ENCODE data around the gene ZNF177.

Gene ZNF177

DNA sequence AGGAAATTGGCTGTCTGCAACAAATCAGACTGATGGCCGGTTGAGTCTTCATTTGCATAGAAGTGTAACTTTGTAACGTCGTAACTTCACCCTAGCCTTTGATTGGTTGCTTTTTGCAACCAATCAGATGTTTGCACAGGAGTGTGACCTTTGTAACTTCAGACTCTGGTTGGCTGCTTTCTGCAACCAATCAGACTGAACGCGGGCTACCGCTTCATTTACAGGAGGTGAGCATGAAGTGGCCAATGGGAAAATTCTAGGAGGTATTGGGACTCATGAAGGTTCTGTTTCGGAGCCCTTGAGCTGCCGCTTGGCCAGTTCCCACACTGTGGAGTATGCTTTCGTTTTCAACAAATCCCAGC lies 39.3 kb upstream of the ZNF177 start:
- Histone ChIP-seq H3K9me3 (ENCODE audit: insufficient read depth, low read length) (peaks cover 2% of the 10 kb centered on the region; the same call in 1 of the 2 replicates), H4K20me1 (ENCODE audit: low read depth, low read length) (no peaks in the 10 kb centered on the region), H3F3A (ENCODE audit: insufficient read depth) (no peaks in the 10 kb centered on the region), H3K79me2 (ENCODE audit: insufficient read depth, low read length) (peaks cover 15% of the 10 kb centered on the region), H3K4me3 (ENCODE audit: insufficient read depth, low read length, poor library complexity, severe bottlenecking) (peak overlapping the region; percentile 67), H2AFZ (ENCODE audit: low read depth, low read length, severe bottlenecking) (peak overlapping the region; percentile 87), H3K27ac (ENCODE audit: low read depth, low read length) (peak overlapping the region; percentile 48), H3K9me2 (replicated peaks; ENCODE audit: insufficient read depth, low read length) (no peaks in the 10 kb centered on the region), H3K9ac (ENCODE audit: low read length) (peak overlapping the region; percentile 71), H3K36me3 (ENCODE audit: low read length) (peaks cover 1% of the 10 kb centered on the region), H3K27me3 (ENCODE audit: low read length) (no peaks in the 10 kb centered on the region), H3K4me2 (ENCODE audit: low read depth, low read length, poor library complexity, severe bottlenecking) (peak overlapping the region; percentile 65)
- TF ChIP-seq EZH2phosphoT487 (conservative IDR thresholded peaks at IDR 0.05; ENCODE audit: low read length) = no peak
- TF ChIP-seq, protein P1, sequence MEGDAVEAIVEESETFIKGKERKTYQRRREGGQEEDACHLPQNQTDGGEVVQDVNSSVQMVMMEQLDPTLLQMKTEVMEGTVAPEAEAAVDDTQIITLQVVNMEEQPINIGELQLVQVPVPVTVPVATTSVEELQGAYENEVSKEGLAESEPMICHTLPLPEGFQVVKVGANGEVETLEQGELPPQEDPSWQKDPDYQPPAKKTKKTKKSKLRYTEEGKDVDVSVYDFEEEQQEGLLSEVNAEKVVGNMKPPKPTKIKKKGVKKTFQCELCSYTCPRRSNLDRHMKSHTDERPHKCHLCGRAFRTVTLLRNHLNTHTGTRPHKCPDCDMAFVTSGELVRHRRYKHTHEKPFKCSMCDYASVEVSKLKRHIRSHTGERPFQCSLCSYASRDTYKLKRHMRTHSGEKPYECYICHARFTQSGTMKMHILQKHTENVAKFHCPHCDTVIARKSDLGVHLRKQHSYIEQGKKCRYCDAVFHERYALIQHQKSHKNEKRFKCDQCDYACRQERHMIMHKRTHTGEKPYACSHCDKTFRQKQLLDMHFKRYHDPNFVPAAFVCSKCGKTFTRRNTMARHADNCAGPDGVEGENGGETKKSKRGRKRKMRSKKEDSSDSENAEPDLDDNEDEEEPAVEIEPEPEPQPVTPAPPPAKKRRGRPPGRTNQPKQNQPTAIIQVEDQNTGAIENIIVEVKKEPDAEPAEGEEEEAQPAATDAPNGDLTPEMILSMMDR (IDR thresholded peaks at IDR 0.05; ENCODE audit: insufficient read depth, low read length, poor library complexity, severe bottlenecking) = no peak

DNA sequence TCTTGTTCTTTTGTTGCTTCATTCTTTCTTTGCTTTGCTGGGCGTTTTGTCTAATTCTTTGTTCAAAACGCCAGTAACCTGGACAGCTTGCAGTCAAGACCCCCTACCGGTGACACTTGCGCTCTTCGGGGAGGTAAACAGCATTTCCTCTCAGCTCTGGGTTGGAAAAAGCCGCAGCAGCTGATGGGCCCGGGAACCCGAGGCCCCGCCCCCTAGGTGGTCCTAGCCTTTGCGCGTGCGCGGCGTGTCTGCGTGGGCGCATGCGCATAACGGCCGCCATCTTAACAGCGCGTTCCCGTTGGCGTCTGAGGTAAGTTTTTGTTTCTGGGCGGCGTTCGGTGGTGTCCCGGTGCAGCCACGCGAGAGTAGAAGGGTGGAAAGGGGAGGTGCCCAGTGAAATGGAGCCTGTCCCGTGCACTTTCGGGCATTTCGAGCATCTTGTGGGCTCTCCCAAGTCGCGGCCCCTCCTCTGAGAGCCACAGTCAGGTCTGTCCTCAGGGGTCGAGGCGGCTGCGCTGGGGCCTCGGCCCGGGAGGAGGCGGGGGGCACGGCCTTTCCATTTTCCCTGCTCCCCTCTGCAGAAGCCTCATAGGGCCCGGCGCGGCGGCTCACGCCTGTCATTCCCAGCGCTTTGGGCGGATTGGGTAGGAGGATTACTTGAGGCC lies 38.8 kb upstream of the ZNF177 start, which contains the start of gene ZNF559:
Gene ZNF559 (plus strand): TSS at position 261 of the 665 bp plus-strand sequence. CDS start 14,371 bp downstream, outside the sequence.
- peaks cover 15% of the 10 kb centered on the region for H3K79me2 ChIP-seq (ENCODE audit: insufficient read depth, low read length)
- H3K9me2 ChIP-seq (replicated peaks; ENCODE audit: insufficient read depth, low read length) = no peaks in the 10 kb centered on the region
- H3K4me3 ChIP-seq (ENCODE audit: insufficient read depth, low read length, poor library complexity, severe bottlenecking) = peak within 1 kb of the TSS; percentile 67
- H3K36me3 ChIP-seq (ENCODE audit: low read length) = peaks cover 5% of the 10 kb centered on the region
- peak within 1 kb of the TSS; percentile 87 for H2AFZ ChIP-seq (ENCODE audit: low read depth, low read length, severe bottlenecking)
- H4K20me1 ChIP-seq (ENCODE audit: low read depth, low read length) = no peaks in the 10 kb centered on the region
- H3K9me3 ChIP-seq (ENCODE audit: insufficient read depth, low read length) = peaks cover 5% of the 10 kb centered on the region; the same call in 1 of the 2 replicates
- H3K27me3 ChIP-seq (ENCODE audit: low read length) = no peaks in the 10 kb centered on the region
- H3K9ac ChIP-seq (ENCODE audit: low read length) = peak within 1 kb of the TSS; percentile 71
- H3F3A ChIP-seq (ENCODE audit: insufficient read depth) = no peaks in the 10 kb centered on the region
- peak within 1 kb of the TSS; percentile 48 for H3K27ac ChIP-seq (ENCODE audit: low read depth, low read length)
- TF ChIP-seq, protein P1 (IDR thresholded peaks at IDR 0.05; ENCODE audit: insufficient read depth, low read length, poor library complexity, severe bottlenecking) = peak; percentile 22
- TF ChIP-seq EZH2phosphoT487 (conservative IDR thresholded peaks at IDR 0.05; ENCODE audit: low read length) = no peak
- peak within 1 kb of the TSS; percentile 93 for H3K4me2 ChIP-seq (ENCODE audit: low read depth, low read length, poor library complexity, severe bottlenecking)

DNA sequence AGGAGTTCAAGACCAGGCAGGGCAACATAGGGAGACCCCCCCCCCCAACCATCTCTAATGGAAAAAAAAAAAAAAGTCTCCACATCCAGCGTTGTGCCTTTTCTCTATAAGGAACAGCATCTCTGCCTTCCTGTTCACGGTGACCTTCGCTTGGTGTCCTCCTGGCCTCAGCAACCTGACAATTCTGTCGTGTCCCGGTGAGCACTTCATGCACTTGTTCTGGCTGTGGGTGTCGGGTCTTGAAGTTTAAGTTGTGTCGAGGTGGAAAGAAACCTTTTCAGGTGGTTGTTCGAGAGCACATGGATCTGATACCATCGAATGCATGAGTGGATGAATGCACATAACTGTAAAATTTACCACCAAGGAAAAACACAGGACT lies 38.2 kb upstream of the ZNF177 start:
- TF ChIP-seq, protein P1 (IDR thresholded peaks at IDR 0.05; ENCODE audit: insufficient read depth, low read length, poor library complexity, severe bottlenecking) = no peak
- TF ChIP-seq EZH2phosphoT487 (conservative IDR thresholded peaks at IDR 0.05; ENCODE audit: low read length) = no peak
- H3K79me2 ChIP-seq (ENCODE audit: insufficient read depth, low read length) = peaks cover 15% of the 10 kb centered on the region
- peak overlapping the region; percentile 93 for H3K4me2 ChIP-seq (ENCODE audit: low read depth, low read length, poor library complexity, severe bottlenecking)
- peak overlapping the region; percentile 67 for H3K4me3 ChIP-seq (ENCODE audit: insufficient read depth, low read length, poor library complexity, severe bottlenecking)
- H3K9me2 ChIP-seq (replicated peaks; ENCODE audit: insufficient read depth, low read length) = no peaks in the 10 kb centered on the region
- no peaks in the 10 kb centered on the region for H3K27me3 ChIP-seq (ENCODE audit: low read length)
- H2AFZ ChIP-seq (ENCODE audit: low read depth, low read length, severe bottlenecking) = peak overlapping the region; percentile 87
- no peaks in the 10 kb centered on the region for H3F3A ChIP-seq (ENCODE audit: insufficient read depth)
- no peaks in the 10 kb centered on the region for H4K20me1 ChIP-seq (ENCODE audit: low read depth, low read length)
- H3K9me3 ChIP-seq (ENCODE audit: insufficient read depth, low read length) = peaks cover 9% of the 10 kb centered on the region; the same call in 1 of the 2 replicates
- H3K36me3 ChIP-seq (ENCODE audit: low read length) = peaks cover 9% of the 10 kb centered on the region
- peak overlapping the region; percentile 71 for H3K9ac ChIP-seq (ENCODE audit: low read length)
- peak overlapping the region; percentile 44 for H3K27ac ChIP-seq (ENCODE audit: low read depth, low read length)

All from SU-DHL-6 (cell line).